Measurements from ENCODE around the gene PWP1. TPM values are rescaled to one million over a fixed set of nuclear protein-coding genes. Genes with fewer than 3 reads are reported as not detected.

Gene PWP1
- total and polyA plus RNA-seq, 2 experiments from 2014 or later: 110 to 211 TPM

- Histone ChIP-seq H4K20me1 (replicated peaks; ENCODE audit: insufficient read depth) (no peaks in the 10 kb centered on the region), H3K4me1 (ENCODE audit: insufficient read depth) (peaks cover 9% of the 10 kb centered on the region; the same call in 1 of the 2 replicates), H3K27me3 (ENCODE audit: insufficient read depth) (no peaks in the 10 kb centered on the region), H3K4me2 (no peak overlapping the region), H3K79me2 (replicated peaks; ENCODE audit: insufficient read depth) (no peaks in the 10 kb centered on the region), H3K27ac (ENCODE audit: low read depth) (no peak overlapping the region), H3K4me3 (no peak overlapping the region), H2AFZ (no peak overlapping the region), H3K9me2 (ENCODE audit: insufficient read depth) (no peaks in the 10 kb centered on the region), H3K36me3 (ENCODE audit: insufficient read depth) (no peaks in the 10 kb centered on the region), H3F3A (replicated peaks; ENCODE audit: low read depth) (no peaks in the 10 kb centered on the region)
- TF ChIP-seq NANOG (IDR thresholded peaks at IDR 0.05; ENCODE audit: borderline replicate concordance) (no peak), ZNF331 (CRISPR knock-in tag; IDR thresholded peaks at IDR 0.05; ENCODE audit: low read depth) (no peak)
- peaks cover 26% of the 10 kb centered on the region for H3K4me1 Mint-ChIP-seq
- H3K9me3 Mint-ChIP-seq: no peaks in the 10 kb centered on the region
- no peaks in the 10 kb centered on the region for H3K36me3 Mint-ChIP-seq (ENCODE audit: low read depth)
- DNase-seq (ENCODE audit: low spot score): no peak
- H3K27me3 Mint-ChIP-seq (ENCODE audit: insufficient read depth, low read depth, poor library complexity): peaks cover 5% of the 10 kb centered on the region
- no peak overlapping the region for H3K4me3 Mint-ChIP-seq
- no peak for ATAC-seq
- no peak overlapping the region; the same call in 1 of the 2 replicates for H3K27ac Mint-ChIP-seq
Observed at GRCh38 chr12:107655281-107656065, 30.1 kb upstream of the PWP1 start.

- Histone ChIP-seq H3K79me2 (replicated peaks; ENCODE audit: insufficient read depth) (no peaks in the 10 kb centered on the region), H3F3A (replicated peaks; ENCODE audit: low read depth) (no peaks in the 10 kb centered on the region), H3K36me3 (ENCODE audit: insufficient read depth) (no peaks in the 10 kb centered on the region), H3K9me2 (ENCODE audit: insufficient read depth) (no peaks in the 10 kb centered on the region), H2AFZ (no peak overlapping the region), H3K27me3 (ENCODE audit: insufficient read depth) (no peaks in the 10 kb centered on the region), H3K4me3 (no peak overlapping the region), H3K4me2 (no peak overlapping the region), H3K27ac (ENCODE audit: low read depth) (no peak overlapping the region), H3K4me1 (ENCODE audit: insufficient read depth) (peaks cover 12% of the 10 kb centered on the region), H4K20me1 (replicated peaks; ENCODE audit: insufficient read depth) (no peaks in the 10 kb centered on the region)
- Mint-ChIP-seq H3K27me3 (ENCODE audit: insufficient read depth, low read depth, poor library complexity) (peaks cover 4% of the 10 kb centered on the region), H3K4me3 (no peak overlapping the region), H3K9me3 (no peaks in the 10 kb centered on the region), H3K4me1 (peaks cover 31% of the 10 kb centered on the region), H3K36me3 (ENCODE audit: low read depth) (no peaks in the 10 kb centered on the region), H3K27ac (no peak overlapping the region)
- ATAC-seq: no peak
- no peak for DNase-seq (ENCODE audit: low spot score)
- no peak for TF ChIP-seq JUNB (IDR thresholded peaks at IDR 0.05; ENCODE audit: unreplicated experiment)
Observed at GRCh38 chr12:107656302-107656701, 29.3 kb upstream of the PWP1 start.

GRCh38 chr12:107657133-107657532, 28.5 kb upstream of the PWP1 start:
- H3K27me3 ChIP-seq (ENCODE audit: insufficient read depth): no peaks in the 10 kb centered on the region
- H3K4me1 Mint-ChIP-seq: peaks cover 22% of the 10 kb centered on the region
- no peak overlapping the region for H3K4me3 ChIP-seq
- H2AFZ ChIP-seq: no peak overlapping the region
- H3K4me3 Mint-ChIP-seq: no peak overlapping the region
- H3K27ac Mint-ChIP-seq: no peak overlapping the region
- H3K27me3 Mint-ChIP-seq (ENCODE audit: insufficient read depth, low read depth, poor library complexity): peaks cover 2% of the 10 kb centered on the region
- H3K4me1 ChIP-seq (ENCODE audit: insufficient read depth): peaks cover 15% of the 10 kb centered on the region
- H3K9me3 Mint-ChIP-seq: no peaks in the 10 kb centered on the region
- no peaks in the 10 kb centered on the region for H3K9me2 ChIP-seq (ENCODE audit: insufficient read depth)
- H3K36me3 ChIP-seq (ENCODE audit: insufficient read depth): no peaks in the 10 kb centered on the region
- ATAC-seq (no peak), DNase-seq (ENCODE audit: low spot score) (no peak)
- no peaks in the 10 kb centered on the region for H3K79me2 ChIP-seq (replicated peaks; ENCODE audit: insufficient read depth)
- no peaks in the 10 kb centered on the region; the same call in 1 of the 2 replicates for H4K20me1 ChIP-seq (replicated peaks; ENCODE audit: insufficient read depth)
- no peaks in the 10 kb centered on the region for H3K36me3 Mint-ChIP-seq (ENCODE audit: low read depth)
- H3K27ac ChIP-seq (ENCODE audit: low read depth): no peak overlapping the region
- H3F3A ChIP-seq (replicated peaks; ENCODE audit: low read depth): no peaks in the 10 kb centered on the region
- no peak overlapping the region for H3K4me2 ChIP-seq
- TF ChIP-seq EZH2phosphoT487 (IDR thresholded peaks at IDR 0.05; ENCODE audit: unreplicated experiment): no peak
- no peak for TF ChIP-seq ZNF462 (CRISPR knock-in tag; IDR thresholded peaks at IDR 0.05)
- no peak for TF ChIP-seq ZNF331 (CRISPR knock-in tag; IDR thresholded peaks at IDR 0.05; ENCODE audit: low read depth)
- TF ChIP-seq POLR2AphosphoS5 (IDR thresholded peaks at IDR 0.05; ENCODE audit: low read depth): no peak

Data from GM23338 (cell line).